ENCODE measurements around the gene KRTAP5-8. TPM values are rescaled to one million over a fixed set of nuclear protein-coding genes. Genes with fewer than 3 reads are reported as not detected.
"Not testable (repeated sequence)": the region's sequence is repeated elsewhere in the genome, so short reads cannot be mapped to it uniquely, and the experiment has no call there.

Gene KRTAP5-8
- total RNA-seq, 1 donor from 2014 or later = 0.25 TPM

GRCh38 chr11:71505781-71506180 is 32.0 kb upstream of the KRTAP5-8 start:
- no peak for ATAC-seq
- peak; percentile 37 for DNase-seq (ENCODE audit: low spot score)

- ATAC-seq (no peak), DNase-seq (ENCODE audit: low spot score) (peak; percentile 16)
Observed at GRCh38 chr11:71507102-71507501, 30.7 kb upstream of the KRTAP5-8 start.

- ATAC-seq (no peak), DNase-seq (ENCODE audit: low spot score) (peak; percentile 35)
Observed at GRCh38 chr11:71518506-71519471, 19.0 kb upstream of the KRTAP5-8 start.

- ATAC-seq (no peak), DNase-seq (ENCODE audit: low spot score) (no peak)
Observed at GRCh38 chr11:71519546-71519945, 18.3 kb upstream of the KRTAP5-8 start.

GRCh38 chr11:71525188-71525937 is 12.5 kb upstream of the KRTAP5-8 start:
- DNase-seq (ENCODE audit: low spot score) (no peak), ATAC-seq (peak; percentile 3)

GRCh38 chr11:71525938-71526495 is 11.8 kb upstream of the KRTAP5-8 start:
- peak; percentile 68 for ATAC-seq
- peak; percentile 49 for DNase-seq (ENCODE audit: low spot score)

- peak; percentile 49 for DNase-seq (ENCODE audit: low spot score)
- peak; percentile 57 for ATAC-seq
Observed at GRCh38 chr11:71526796-71527575, 10.8 kb upstream of the KRTAP5-8 start, which contains the start of gene KRTAP5-7. TSS of gene KRTAP5-7 (plus strand) at chr11:71527267. CDS start at chr11:71527301, 34 bp downstream.

- DNase-seq (ENCODE audit: low spot score) (peak; percentile 47), ATAC-seq (peak; percentile 35)
Observed at GRCh38 chr11:71527576-71528210, 10.1 kb upstream of the KRTAP5-8 start.

- DNase-seq (ENCODE audit: low spot score) (peak; percentile 58), ATAC-seq (peak; percentile 69)
Observed at GRCh38 chr11:71530602-71531001, 7.2 kb upstream of the KRTAP5-8 start.

- no peak for ATAC-seq
- peak; percentile 12 for DNase-seq (ENCODE audit: low spot score)
Observed at GRCh38 chr11:71532036-71532610, 5.7 kb upstream of the KRTAP5-8 start.

GRCh38 chr11:71534711-71535608 is 2.9 kb upstream of the KRTAP5-8 start:
- ATAC-seq = not testable (repeated sequence)
- peak; percentile 50 for DNase-seq (ENCODE audit: low spot score)

- ATAC-seq = no peak
- peak; percentile 14 for DNase-seq (ENCODE audit: low spot score)
Observed at GRCh38 chr11:71535825-71536224, 2.0 kb upstream of the KRTAP5-8 start.

GRCh38 chr11:71537537-71537936 is 288 bp upstream of the KRTAP5-8 start:
- DNase-seq (ENCODE audit: low spot score) (peak; percentile 24), ATAC-seq (no peak)

GRCh38 chr11:71538666-71538990 is 803 bp downstream of the KRTAP5-8 start:
- ATAC-seq = no peak
- no peak for DNase-seq (ENCODE audit: low spot score)

GRCh38 chr11:71539017-71539416 is 1.2 kb downstream of the KRTAP5-8 start:
- ATAC-seq (no peak), DNase-seq (ENCODE audit: low spot score) (peak; percentile 22)

- peak; percentile 19 for DNase-seq (ENCODE audit: low spot score)
- ATAC-seq = not testable (repeated sequence)
Observed at GRCh38 chr11:71539971-71540370, 2.1 kb downstream of the KRTAP5-8 start.

GRCh38 chr11:71540521-71541304 is 2.9 kb downstream of the KRTAP5-8 start:
- DNase-seq (ENCODE audit: low spot score); ATAC-seq: not testable (repeated sequence)

- ATAC-seq (no peak), DNase-seq (ENCODE audit: low spot score) (no peak)
Observed at GRCh38 chr11:71542382-71542781, 4.6 kb downstream of the KRTAP5-8 start.

All from left lobe of liver (tissue), 2 donors.